ENCODE results near the gene RBM33.

RBM33 gene

GRCh38 chr7:155813125-155813524, 168.7 kb downstream of the RBM33 start:
- Histone ChIP-seq H3K4me2 (no peak overlapping the region), H2AFZ (ENCODE audit: low read depth) (no peak overlapping the region), H4K20me1 (ENCODE audit: insufficient read depth) (no peaks in the 10 kb centered on the region), H3K36me3 (ENCODE audit: insufficient read depth) (no peaks in the 10 kb centered on the region), H3K9ac (no peak overlapping the region), H3K27me3 (ENCODE audit: insufficient read depth, low read depth) (peaks cover 39% of the 10 kb centered on the region), H3K79me2 (ENCODE audit: insufficient read depth, low read depth) (no peaks in the 10 kb centered on the region), H3K4me3 (IDR thresholded peaks at IDR 0.05; ENCODE audit: insufficient read depth, low read depth, low read length) (no peak overlapping the region), H3K4me1 (ENCODE audit: low read depth, poor library complexity, severe bottlenecking) (peaks cover 4% of the 10 kb centered on the region), H3K27ac (no peak overlapping the region)
- TF ChIP-seq CTCF (conservative IDR thresholded peaks at IDR 0.05; ENCODE audit: low read depth, low read length), result no peak

GRCh38 chr7:155813546-155814315, 169.3 kb downstream of the RBM33 start:
- Histone ChIP-seq H3K27me3 (ENCODE audit: insufficient read depth, low read depth) (peaks cover 33% of the 10 kb centered on the region), H4K20me1 (ENCODE audit: insufficient read depth) (no peaks in the 10 kb centered on the region), H3K9ac (no peak overlapping the region), H2AFZ (ENCODE audit: low read depth) (no peak overlapping the region; the same call in 1 of the 2 replicates), H3K36me3 (ENCODE audit: insufficient read depth) (no peaks in the 10 kb centered on the region), H3K27ac (no peak overlapping the region), H3K4me1 (ENCODE audit: low read depth, poor library complexity, severe bottlenecking) (peaks cover 4% of the 10 kb centered on the region), H3K79me2 (ENCODE audit: insufficient read depth, low read depth) (no peaks in the 10 kb centered on the region), H3K4me3 (IDR thresholded peaks at IDR 0.05; ENCODE audit: insufficient read depth, low read depth, low read length) (no peak overlapping the region), H3K4me2 (no peak overlapping the region)
- no peak for TF ChIP-seq CTCF (conservative IDR thresholded peaks at IDR 0.05; ENCODE audit: low read depth, low read length)

- Histone ChIP-seq H3K4me2 (no peak overlapping the region), H3K27me3 (ENCODE audit: insufficient read depth, low read depth) (peaks cover 25% of the 10 kb centered on the region; the same call in 1 of the 2 replicates)
Observed at GRCh38 chr7:155814316-155815276, 170.1 kb downstream of the RBM33 start.

More at GRCh38 chr7:155814316-155815276, 170.1 kb downstream of the RBM33 start:
- Histone ChIP-seq H3K4me1 (ENCODE audit: low read depth, poor library complexity, severe bottlenecking) (peaks cover 4% of the 10 kb centered on the region), H3K79me2 (ENCODE audit: insufficient read depth, low read depth) (no peaks in the 10 kb centered on the region), H4K20me1 (ENCODE audit: insufficient read depth) (no peaks in the 10 kb centered on the region), H3K4me3 (IDR thresholded peaks at IDR 0.05; ENCODE audit: insufficient read depth, low read depth, low read length) (no peak overlapping the region), H3K36me3 (ENCODE audit: insufficient read depth) (no peaks in the 10 kb centered on the region), H3K27ac (no peak overlapping the region), H3K9ac (no peak overlapping the region), H2AFZ (ENCODE audit: low read depth) (no peak overlapping the region)
- TF ChIP-seq CTCF (conservative IDR thresholded peaks at IDR 0.05; ENCODE audit: low read depth, low read length), result no peak

All from KMS-11 (cell line).